Naive thymus-derived CD4-positive, alpha-beta T cell (primary cell): ENCODE results near the gene IRX2. TPM values are rescaled to one million over a fixed set of nuclear protein-coding genes. Genes with fewer than 3 reads are reported as not detected.

Experiments
- ATAC-seq: fragments of 150-1000 bp; cut with Tn5 transposase; 2 replicates; pipeline ENCODE4 v1.10.0; 2021; ENCODE audit warnings: mild to moderate bottlenecking, moderate library complexity
- CTCF ChIA-PET: fragments of 350-600 bp; sonication (Branson Sonifier 250); formaldehyde crosslinking; loops from one replicate; lab custom pipeline; 2021; ENCODE audit warnings: antibody characterized with exemption; lab: Charles Lee
- POLR2A ChIA-PET: fragments of 350-600 bp; sonication (Branson Sonifier 250); formaldehyde crosslinking; loops from one replicate; lab custom pipeline; 2021; ENCODE audit warnings: antibody characterized with exemption, inconsistent platforms; lab: Charles Lee
- DNase-seq, 9 donors: peaks; one replicate each; pipeline versions ENCODE4 v3.0.0 to v3.0.0-alpha.2; 2020 to 2022; ENCODE audit warnings: mixed read lengths in 1 of 9
- H3K27ac ChIP-seq: one replicate; pipeline ENCODE4 v1.7.0; 2013; ENCODE audit warnings: mild to moderate bottlenecking, low read depth, low read length, moderate library complexity
- H3K27me3 ChIP-seq, 2 donors: one replicate each; pipeline ENCODE4 v1.7.0; 2013; ENCODE audit warnings: low read length in 2 of 2, mild to moderate bottlenecking in 2 of 2, moderate library complexity in 2 of 2; ENCODE audit not compliant: control insufficient read depth in 2 of 2, insufficient read depth in 2 of 2
- H3K36me3 ChIP-seq, 3 experiments: 1 replicate in 2 of 3; 2 replicates in 1 of 3; pipeline ENCODE4 v1.7.0; 2013; ENCODE audit warnings: low read length in 3 of 3, mild to moderate bottlenecking in 3 of 3, moderate library complexity in 1 of 3; ENCODE audit not compliant: insufficient read depth in 3 of 3, control insufficient read depth in 2 of 3
- H3K4me1 ChIP-seq, 2 donors: one replicate each; pipeline ENCODE4 v1.7.0; 2013; ENCODE audit warnings: low read length in 2 of 2, mild to moderate bottlenecking in 2 of 2, moderate library complexity in 1 of 2; ENCODE audit not compliant: control insufficient read depth in 2 of 2, insufficient read depth in 2 of 2
- H3K4me3 ChIP-seq: 2 replicates; pipeline ENCODE4 v1.7.0; 2013; ENCODE audit warnings: mild to moderate bottlenecking, low read length
- H3K9me3 ChIP-seq, 3 experiments: 1 replicate in 2 of 3; 2 replicates in 1 of 3; pipeline ENCODE4 v1.7.0; 2013; ENCODE audit warnings: low read length in 3 of 3; ENCODE audit not compliant: control insufficient read depth in 2 of 3
- H3K27ac Mint-ChIP-seq, 9 donors: one replicate each; pipeline ENCODE4 v1.8.0; 2020 to 2022; ENCODE audit warnings: mixed read lengths in 9 of 9, mild to moderate bottlenecking in 8 of 9, moderate library complexity in 5 of 9, inconsistent platforms in 2 of 9
- H3K27me3 Mint-ChIP-seq, 5 donors: one replicate each; pipeline ENCODE4 v1.8.0; 2021 to 2022; ENCODE audit warnings: mixed read lengths in 5 of 5, mild to moderate bottlenecking in 1 of 5
- H3K36me3 Mint-ChIP-seq, 5 donors: one replicate each; pipeline ENCODE4 v1.8.0; 2020 to 2022; ENCODE audit warnings: mixed read lengths in 5 of 5, mild to moderate bottlenecking in 3 of 5, inconsistent platforms in 1 of 5
- H3K4me1 Mint-ChIP-seq, 7 donors: one replicate each; pipeline ENCODE4 v1.8.0; 2020 to 2022; ENCODE audit warnings: mixed read lengths in 7 of 7, mild to moderate bottlenecking in 3 of 7, inconsistent platforms in 1 of 7
- H3K4me3 Mint-ChIP-seq, 10 donors: one replicate each; pipeline ENCODE4 v1.8.0; 2020 to 2022; ENCODE audit warnings: mild to moderate bottlenecking in 10 of 10, mixed read lengths in 10 of 10, moderate library complexity in 6 of 10, inconsistent platforms in 2 of 10
- H3K9me3 Mint-ChIP-seq, 11 donors: one replicate each; pipeline ENCODE4 v1.8.0; 2020 to 2022; ENCODE audit warnings: mixed read lengths in 11 of 11, mild to moderate bottlenecking in 4 of 11, inconsistent platforms in 1 of 11, moderate library complexity in 1 of 11
- intact Hi-C, 2 donors: fragments of 100-400 bp; cut with micrococcal nuclease; formaldehyde crosslinking; loops; one replicate each; pipeline ENCODE4 v1.15.1; 2023
- polyA plus RNA-seq, 2 donors: library from polyadenylated mRNA; unstranded; fragments of 300-500 nt; fragmentation: Illumina TruSeq; gene quantifications; one replicate each; pipeline ENCODE4 v1.2.3, GENCODE V29; 2021
- total RNA-seq, 6 experiments: library from RNA in 5 of 6; stranded (reverse) in 5 of 6; gene quantifications; 1 replicate in 5 of 6; 2 replicates in 1 of 6; pipeline ENCODE4 v1.2.3 and lab custom pipeline; 2021 to 2026

Gene IRX2
- total and polyA plus RNA-seq, 7 experiments from 2014 or later, result not detected

- H3K4me1 ChIP-seq, result no peaks in the 10 kb centered on the region
- Mint-ChIP-seq H3K27ac (no peak overlapping the region), H3K9me3 (peaks cover 0 to 13% (median 0%) of the 10 kb centered on the region in 11 donors), H3K4me3 (no peak overlapping the region), H3K36me3 (peaks cover 0 to 3% (median 0%) of the 10 kb centered on the region in 5 donors), H3K27me3 (peaks cover 49 to 78% (median 58%) of the 10 kb centered on the region in 5 donors), H3K4me1 (peaks cover 6 to 30% (median 13%) of the 10 kb centered on the region in 7 donors)
- intact Hi-C loops, result loop anchor here in 1 of 2 donors (5.0 kb wide), 1 partner anchor 835 kb away; no protein-coding TSS in a partner anchor
- no peaks in the 10 kb centered on the region for H3K27me3 ChIP-seq
- H3K36me3 ChIP-seq, result no peaks in the 10 kb centered on the region
- no peak for DNase-seq
- ChIA-PET CTCF (no interaction called here), POLR2A (no interaction called here)
- ATAC-seq, result no peak
- H3K4me3 ChIP-seq, result no peak overlapping the region
- no peak overlapping the region for H3K27ac ChIP-seq
- H3K9me3 ChIP-seq, result no peaks in the 10 kb centered on the region
Measured at GRCh38 chr5:2757563-2758351, 6.3 kb upstream of the IRX2 start.

GRCh38 chr5:2756211-2757152 is 5.0 kb upstream of the IRX2 start:
- Histone ChIP-seq H3K27ac (no peak overlapping the region), H3K27me3 (no peaks in the 10 kb centered on the region), H3K9me3 (no peaks in the 10 kb centered on the region), H3K4me3 (no peak overlapping the region), H3K36me3 (no peaks in the 10 kb centered on the region), H3K4me1 (no peaks in the 10 kb centered on the region)
- POLR2A ChIA-PET, result no interaction called here
- Mint-ChIP-seq H3K4me1 (peaks cover 9 to 30% (median 13%) of the 10 kb centered on the region in 7 donors), H3K27me3 (peaks cover 50 to 76% (median 62%) of the 10 kb centered on the region in 5 donors), H3K4me3 (peak overlapping the region in 9 of 10 donors; percentile 7 to 76 (median 54)), H3K9me3 (peaks cover 0 to 10% (median 0%) of the 10 kb centered on the region in 11 donors), H3K27ac (peak overlapping the region in 1 of 9 donors; percentile 52), H3K36me3 (peaks cover 0 to 3% (median 0%) of the 10 kb centered on the region in 5 donors)
- CTCF ChIA-PET, result no interaction called here
- ATAC-seq (no peak), DNase-seq (no peak)
- intact Hi-C loops, result loop anchor here in 1 of 2 donors (5.0 kb wide), 1 partner anchor 836 kb away; no protein-coding TSS in a partner anchor

- DNase-seq (no peak), ATAC-seq (no peak)
- ChIA-PET POLR2A (no interaction called here), CTCF (no interaction called here)
- no peaks in the 10 kb centered on the region for H3K36me3 ChIP-seq
- H3K4me1 ChIP-seq, result no peaks in the 10 kb centered on the region
- Mint-ChIP-seq H3K4me1 (peaks cover 9 to 30% (median 13%) of the 10 kb centered on the region in 7 donors), H3K27me3 (peaks cover 50 to 69% (median 59%) of the 10 kb centered on the region in 5 donors), H3K36me3 (peaks cover 0 to 3% (median 0%) of the 10 kb centered on the region in 5 donors), H3K27ac (peak overlapping the region in 1 of 9 donors; percentile 52), H3K9me3 (peaks cover 0 to 10% (median 0%) of the 10 kb centered on the region in 11 donors), H3K4me3 (peak overlapping the region in 9 of 10 donors; percentile 7 to 76 (median 56))
- H3K9me3 ChIP-seq, result no peaks in the 10 kb centered on the region
- H3K27me3 ChIP-seq, result no peaks in the 10 kb centered on the region
- intact Hi-C loops, result loop anchor here in 1 of 2 donors (5.0 kb wide), 1 partner anchor 837 kb away; no protein-coding TSS in a partner anchor
- no peak overlapping the region for H3K27ac ChIP-seq
- H3K4me3 ChIP-seq, result no peak overlapping the region
Measured at GRCh38 chr5:2755681-2756171, 4.2 kb upstream of the IRX2 start.

- Histone ChIP-seq H3K4me1 (no peaks in the 10 kb centered on the region), H3K27me3 (no peaks in the 10 kb centered on the region), H3K36me3 (no peaks in the 10 kb centered on the region), H3K4me3 (no peak overlapping the region), H3K9me3 (no peaks in the 10 kb centered on the region), H3K27ac (no peak overlapping the region)
- ChIA-PET POLR2A (no interaction called here), CTCF (no interaction called here)
- peak overlapping the region in 8 of 10 donors; percentile 33 to 76 (median 56) for H3K4me3 Mint-ChIP-seq
- H3K4me1 Mint-ChIP-seq, result peaks cover 9 to 30% (median 13%) of the 10 kb centered on the region in 7 donors
- H3K27me3 Mint-ChIP-seq, result peaks cover 50 to 67% (median 61%) of the 10 kb centered on the region in 5 donors
- DNase-seq (no peak), ATAC-seq (no peak)
- peaks cover 0 to 10% (median 0%) of the 10 kb centered on the region in 11 donors for H3K9me3 Mint-ChIP-seq
- no peak overlapping the region for H3K27ac Mint-ChIP-seq
- intact Hi-C loops, result loop anchor here in 1 of 2 donors (5.0 kb wide), 1 partner anchor 837 kb away; no protein-coding TSS in a partner anchor
- peaks cover 0 to 3% (median 0%) of the 10 kb centered on the region in 5 donors for H3K36me3 Mint-ChIP-seq
Measured at GRCh38 chr5:2755076-2755680, 3.7 kb upstream of the IRX2 start.

GRCh38 chr5:2754581-2755075 is 3.2 kb upstream of the IRX2 start:
- Mint-ChIP-seq H3K36me3 (peaks cover 0 to 4% (median 0%) of the 10 kb centered on the region in 5 donors), H3K9me3 (peaks cover 0 to 10% (median 2%) of the 10 kb centered on the region in 11 donors), H3K27ac (no peak overlapping the region), H3K4me1 (peaks cover 12 to 30% (median 16%) of the 10 kb centered on the region in 7 donors), H3K27me3 (peaks cover 56 to 69% (median 67%) of the 10 kb centered on the region in 5 donors), H3K4me3 (peak overlapping the region in 1 of 10 donors; percentile 14)
- H3K27ac ChIP-seq, result no peak overlapping the region
- POLR2A ChIA-PET, result no interaction called here
- H3K4me3 ChIP-seq, result no peak overlapping the region
- ATAC-seq (no peak), DNase-seq (no peak)
- intact Hi-C loops, result loop anchor here in 1 of 2 donors (5.0 kb wide), 1 partner anchor 838 kb away; no protein-coding TSS in a partner anchor
- H3K4me1 ChIP-seq, result no peaks in the 10 kb centered on the region
- no peaks in the 10 kb centered on the region for H3K36me3 ChIP-seq
- no peaks in the 10 kb centered on the region for H3K27me3 ChIP-seq
- no peaks in the 10 kb centered on the region for H3K9me3 ChIP-seq
- CTCF ChIA-PET, result no interaction called here
